ENCODE measurements around the gene MFAP3L. TPM values are rescaled to one million over a fixed set of nuclear protein-coding genes. Genes with fewer than 3 reads are reported as not detected.

The MFAP3L gene
- polyA plus RNA-seq, 10 donors, result 0.83 to 4.7 (median 1.6) TPM

DNA sequence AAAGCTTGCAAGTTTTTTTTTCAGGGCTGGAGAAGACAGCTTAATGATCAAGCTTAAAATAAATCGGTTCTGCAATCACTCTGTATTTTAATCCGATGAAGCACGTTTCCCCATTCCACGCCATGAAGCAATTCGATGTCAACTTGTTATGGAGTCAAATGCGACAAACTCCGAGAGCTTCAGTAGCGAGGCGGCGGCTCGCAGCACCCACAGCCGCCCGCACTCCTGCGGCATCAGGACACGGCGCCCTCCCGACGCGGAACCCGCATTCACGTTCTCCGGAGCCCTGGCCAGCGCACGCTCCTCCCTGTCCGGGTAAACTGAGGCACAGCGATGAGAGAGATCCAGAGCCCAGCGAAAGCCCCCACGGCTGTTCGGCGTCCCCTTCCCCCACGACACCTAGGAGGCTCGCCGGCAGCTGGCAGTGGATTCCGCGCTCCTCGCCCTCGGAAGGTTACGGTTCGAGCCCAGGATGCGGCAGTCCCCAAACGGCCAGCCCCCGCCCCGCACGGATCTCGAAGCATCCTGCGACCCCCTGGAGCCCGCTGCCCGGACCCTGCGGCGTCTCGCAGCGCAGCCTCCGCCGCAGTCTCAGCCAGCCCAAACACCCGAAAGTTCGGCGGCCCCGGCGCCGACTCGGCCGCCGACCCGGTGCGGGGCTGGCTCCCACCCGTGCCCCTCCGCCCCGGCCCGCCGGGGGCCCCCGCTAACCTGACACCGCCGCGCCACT is 507 bp downstream of the MFAP3L start:
- peak in 1 of 3 donors; percentile 45 for DNase-seq

DNA sequence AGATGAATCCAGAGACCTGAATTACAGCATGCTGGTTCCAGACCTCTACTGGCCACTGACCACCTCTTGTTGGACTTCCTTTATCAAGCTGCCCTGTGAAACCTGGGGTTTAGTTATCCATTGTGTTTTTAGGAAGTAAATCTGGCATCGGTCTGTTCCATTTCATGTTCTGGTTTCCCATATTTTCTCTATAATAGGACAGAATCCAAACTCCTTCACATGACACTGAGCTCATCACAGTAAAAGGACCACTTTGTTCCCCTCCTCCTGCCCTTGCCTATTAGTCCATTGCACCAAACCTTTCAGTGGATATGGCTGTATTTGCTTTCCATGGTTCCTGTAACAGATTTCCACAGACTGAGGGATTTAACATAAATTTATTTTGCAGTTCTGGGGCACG is 4.0 kb downstream of the MFAP3L start:
- no peak for DNase-seq

DNA sequence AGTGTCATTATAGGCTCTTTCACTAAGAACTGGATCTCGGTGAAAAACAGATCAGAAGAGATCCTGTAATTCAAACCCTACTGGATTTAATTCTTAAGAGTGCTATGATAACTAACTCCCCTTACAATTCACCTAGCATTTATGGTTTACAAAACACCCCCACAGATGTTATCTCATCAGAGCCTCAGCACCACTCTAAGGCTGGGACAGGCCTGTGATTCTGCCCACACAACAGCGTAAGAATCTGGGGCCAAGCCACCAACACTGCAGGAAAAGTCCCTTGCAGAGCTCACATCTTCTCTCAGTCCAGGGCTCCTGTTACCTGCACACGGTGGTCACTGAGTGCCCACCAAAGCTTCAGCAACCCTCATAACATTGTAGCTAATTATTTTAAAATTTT is 8.9 kb downstream of the MFAP3L start:
- DNase-seq, result no peak

DNA sequence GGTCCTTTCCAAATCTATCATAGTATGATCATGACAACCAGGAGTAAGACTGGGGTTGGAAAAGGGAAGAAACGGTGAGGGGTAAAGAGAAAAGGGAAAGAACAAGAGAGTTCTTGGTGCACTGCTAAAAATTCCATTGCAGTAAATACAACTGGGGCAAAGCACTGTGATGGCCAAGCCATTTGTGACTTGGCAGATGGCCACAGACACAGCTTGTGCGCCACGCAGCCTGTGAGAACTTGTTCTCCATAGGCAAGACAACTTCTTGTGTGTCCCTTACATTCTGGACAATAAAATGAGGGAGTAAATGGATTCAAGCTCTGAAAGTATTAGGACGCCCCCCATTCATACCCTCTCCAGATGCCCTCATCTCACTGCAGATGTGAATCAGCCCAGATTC is 10.9 kb downstream of the MFAP3L start:
- DNase-seq, result no peak

DNA sequence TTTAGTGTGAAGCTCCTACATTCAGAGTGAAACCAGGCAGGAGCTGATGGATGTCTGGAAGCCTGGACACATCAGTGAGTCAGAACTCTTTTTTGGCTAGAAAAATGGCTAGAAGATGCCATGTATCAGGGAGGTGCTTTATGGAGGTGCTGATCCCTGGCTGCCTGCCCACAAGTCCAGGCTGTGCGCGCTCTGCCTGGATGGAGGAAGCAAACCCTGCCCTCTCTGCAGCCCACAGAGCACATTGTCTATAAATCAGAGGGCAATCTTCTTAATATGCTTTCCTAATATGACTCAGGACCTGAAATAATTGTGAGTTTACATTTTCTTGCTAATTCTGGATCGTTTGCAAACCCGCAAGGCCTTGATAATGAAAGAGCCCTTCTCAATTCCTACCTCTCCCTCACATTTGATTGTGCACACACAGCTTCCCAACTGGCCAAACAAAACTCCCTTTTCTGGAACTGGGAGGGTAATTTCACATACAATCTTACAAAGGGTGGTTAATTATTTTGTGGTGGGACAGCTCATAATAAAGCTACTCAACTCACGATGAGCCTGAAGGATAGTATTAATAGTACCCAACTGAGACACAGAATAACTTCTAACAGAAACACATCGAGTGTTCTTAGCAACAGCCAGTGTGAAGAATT is 11.7 kb downstream of the MFAP3L start:
- no peak for DNase-seq

DNA sequence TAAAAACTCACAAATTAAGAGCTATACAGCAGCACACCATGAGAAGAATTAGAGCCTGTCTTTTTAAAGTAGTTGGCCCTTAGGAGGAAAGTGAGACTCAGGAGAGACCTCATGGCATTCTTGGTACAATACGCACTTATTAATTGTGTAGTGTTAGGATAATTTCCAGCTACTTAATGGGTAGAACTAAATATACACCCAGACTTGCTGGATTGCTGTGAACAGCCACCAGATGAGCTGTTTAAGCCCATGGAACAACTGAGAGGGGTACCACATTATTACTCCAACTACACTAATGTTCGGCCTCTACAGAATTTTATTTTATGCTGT is 13.6 kb downstream of the MFAP3L start:
- no peak for DNase-seq

DNA sequence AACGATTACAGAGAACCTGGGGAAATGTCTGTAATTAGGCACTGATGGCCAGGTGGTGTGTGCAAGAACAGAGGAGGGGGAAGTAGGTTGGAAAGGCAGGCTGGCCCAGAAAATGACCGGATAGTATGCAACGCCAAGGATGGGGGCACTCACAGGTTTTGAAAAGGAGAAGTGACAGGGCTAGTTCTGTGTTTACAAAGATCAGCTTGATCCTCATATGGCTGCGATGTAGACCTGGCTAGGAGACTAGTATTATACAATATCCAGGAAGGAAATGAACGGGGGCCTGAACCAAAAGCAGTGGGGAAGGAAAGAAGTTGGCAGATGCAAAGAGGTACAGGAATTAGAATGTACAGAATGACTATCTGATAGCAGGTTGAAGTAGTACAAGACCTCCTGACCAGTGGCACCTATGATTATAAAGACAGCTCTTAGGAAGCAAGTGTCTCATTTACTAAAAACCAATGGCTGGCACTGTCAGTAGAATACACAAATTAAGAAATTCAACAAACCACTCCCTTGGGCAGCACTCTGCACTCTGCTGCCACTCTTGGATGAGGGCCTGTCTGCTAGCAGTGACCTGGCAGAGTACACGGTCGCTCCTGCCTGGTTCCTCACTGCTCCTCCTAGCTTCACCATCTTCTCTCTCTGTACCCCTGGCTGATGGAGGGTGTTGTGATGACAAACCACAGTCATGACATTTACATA is 14.1 kb downstream of the MFAP3L start:
- DNase-seq, result no peak

DNA sequence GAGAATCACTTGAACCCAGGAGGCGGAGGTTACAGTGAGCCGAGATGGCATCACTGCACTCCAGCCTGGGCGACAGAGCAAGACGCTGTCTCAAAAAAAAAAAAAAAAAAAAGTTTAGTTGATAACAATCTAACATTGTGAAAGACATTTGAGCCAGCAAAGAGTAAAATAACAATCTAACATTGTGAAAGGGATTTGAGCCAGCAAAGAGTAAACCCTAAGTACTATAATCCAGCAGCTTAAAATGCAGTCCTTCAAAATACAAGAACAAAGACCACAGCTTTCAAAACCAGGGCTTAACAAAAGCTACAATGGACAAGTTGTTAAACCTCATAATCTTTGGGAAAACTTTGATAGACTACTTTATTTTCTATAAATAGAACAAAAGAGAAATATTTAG is 16.9 kb downstream of the MFAP3L start:
- no peak for DNase-seq

DNA sequence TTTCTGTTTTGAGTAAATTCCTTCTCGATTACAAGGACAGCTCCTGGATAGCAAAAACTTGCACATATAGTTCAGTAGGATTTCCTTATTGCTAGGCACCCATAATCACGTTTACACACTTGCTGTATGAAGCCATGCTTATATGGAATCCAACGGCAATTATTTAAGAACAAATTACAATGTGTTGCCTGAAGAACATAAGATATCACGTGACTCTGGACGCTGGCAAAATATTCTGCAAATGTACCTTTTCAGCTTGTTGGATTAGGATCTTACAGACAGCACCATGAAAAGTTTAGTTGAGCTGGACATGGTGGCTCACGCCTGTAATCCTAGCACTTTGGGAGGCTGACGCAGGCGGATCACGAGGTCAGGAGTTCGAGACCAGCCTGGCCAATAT is 17.4 kb downstream of the MFAP3L start:
- DNase-seq, result no peak

DNA sequence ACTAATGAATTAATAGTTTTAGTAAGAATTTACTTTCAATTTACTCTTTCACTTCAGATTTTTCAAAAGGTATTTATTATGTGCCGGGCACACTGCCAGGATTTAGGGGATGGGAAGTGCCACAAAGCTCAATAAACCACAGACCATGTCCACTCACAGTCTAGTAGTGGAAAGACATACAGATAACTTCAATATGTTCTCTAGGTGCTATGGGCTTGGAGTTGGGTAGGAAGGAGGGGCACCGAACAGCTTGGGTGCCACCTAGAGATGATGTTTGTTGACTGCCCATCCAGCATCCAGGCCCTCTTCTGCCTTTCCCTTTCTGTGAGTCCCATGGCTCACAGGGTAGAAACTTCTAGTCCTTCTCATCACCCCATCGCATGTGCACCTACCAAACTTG is 17.8 kb downstream of the MFAP3L start:
- no peak for DNase-seq

DNA sequence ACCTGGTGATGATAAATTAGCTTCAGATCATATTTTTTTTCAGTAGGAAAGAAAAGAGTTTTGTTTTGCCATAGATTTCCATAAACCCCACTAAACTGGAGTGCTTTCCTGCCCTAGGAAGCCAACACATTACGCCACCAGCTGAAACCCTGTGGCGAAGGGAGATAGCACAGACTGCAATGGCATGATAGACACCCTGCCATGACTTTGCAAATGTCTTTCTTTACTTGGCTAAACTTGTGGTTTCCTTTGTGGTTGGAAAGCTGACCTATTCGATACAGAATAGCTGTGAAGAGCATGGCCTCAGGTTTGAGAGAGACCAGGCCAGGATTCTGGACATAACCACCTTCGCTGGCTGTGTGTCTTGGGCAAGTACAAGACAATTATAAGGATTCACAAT is 19.1 kb downstream of the MFAP3L start:
- peak in 1 of 3 donors; percentile 10 for DNase-seq

DNA sequence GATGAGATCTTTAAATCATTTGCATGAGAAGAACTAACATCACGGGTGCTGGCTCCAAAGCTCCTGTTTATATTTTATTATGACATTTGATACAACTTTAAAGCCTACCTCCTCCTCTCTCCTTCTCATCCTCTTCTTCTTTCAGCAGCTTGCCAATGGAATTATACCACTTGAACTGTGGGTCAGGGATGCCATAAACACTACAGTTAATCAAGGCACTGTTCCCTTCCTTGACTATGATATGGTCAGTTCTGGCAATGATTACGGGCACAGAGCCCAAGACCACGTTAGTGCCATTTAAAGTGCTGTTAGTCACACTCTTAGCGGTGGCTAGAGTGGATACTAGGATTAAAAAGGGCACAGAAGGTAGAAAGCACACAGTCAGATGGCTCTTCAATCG is 20.7 kb downstream of the MFAP3L start:
- DNase-seq, result no peak

DNA sequence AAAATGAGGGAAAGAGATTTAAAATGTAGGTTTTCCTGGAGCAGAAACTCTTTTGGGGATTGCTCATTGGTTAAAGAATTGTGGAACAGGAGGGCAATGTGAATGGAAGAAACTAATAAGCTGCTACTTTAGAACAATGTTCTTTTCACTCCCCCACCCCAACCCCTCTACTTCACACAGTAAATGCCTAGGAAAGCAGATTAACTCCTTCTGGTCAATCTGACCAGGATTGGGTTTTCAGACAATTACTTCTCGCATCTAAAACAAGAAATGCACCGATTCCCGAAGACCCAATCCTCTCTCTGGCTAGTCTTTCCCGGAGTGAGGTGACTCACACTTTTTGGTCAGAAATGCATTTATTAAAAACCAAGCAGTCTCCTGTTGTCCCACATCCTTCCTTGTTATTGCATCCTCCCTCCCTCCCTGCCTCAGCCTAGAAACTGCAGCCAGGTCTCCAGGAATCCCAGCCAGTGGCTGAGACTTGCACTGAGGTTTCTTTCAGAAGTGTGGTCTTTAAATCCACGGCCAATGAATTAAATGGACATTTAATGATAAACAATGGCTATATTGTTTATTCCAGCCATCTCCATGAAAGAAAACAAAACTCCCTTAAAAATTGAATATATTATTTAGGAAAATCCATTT is 21.4 kb downstream of the MFAP3L start:
- DNase-seq, result no peak

DNA sequence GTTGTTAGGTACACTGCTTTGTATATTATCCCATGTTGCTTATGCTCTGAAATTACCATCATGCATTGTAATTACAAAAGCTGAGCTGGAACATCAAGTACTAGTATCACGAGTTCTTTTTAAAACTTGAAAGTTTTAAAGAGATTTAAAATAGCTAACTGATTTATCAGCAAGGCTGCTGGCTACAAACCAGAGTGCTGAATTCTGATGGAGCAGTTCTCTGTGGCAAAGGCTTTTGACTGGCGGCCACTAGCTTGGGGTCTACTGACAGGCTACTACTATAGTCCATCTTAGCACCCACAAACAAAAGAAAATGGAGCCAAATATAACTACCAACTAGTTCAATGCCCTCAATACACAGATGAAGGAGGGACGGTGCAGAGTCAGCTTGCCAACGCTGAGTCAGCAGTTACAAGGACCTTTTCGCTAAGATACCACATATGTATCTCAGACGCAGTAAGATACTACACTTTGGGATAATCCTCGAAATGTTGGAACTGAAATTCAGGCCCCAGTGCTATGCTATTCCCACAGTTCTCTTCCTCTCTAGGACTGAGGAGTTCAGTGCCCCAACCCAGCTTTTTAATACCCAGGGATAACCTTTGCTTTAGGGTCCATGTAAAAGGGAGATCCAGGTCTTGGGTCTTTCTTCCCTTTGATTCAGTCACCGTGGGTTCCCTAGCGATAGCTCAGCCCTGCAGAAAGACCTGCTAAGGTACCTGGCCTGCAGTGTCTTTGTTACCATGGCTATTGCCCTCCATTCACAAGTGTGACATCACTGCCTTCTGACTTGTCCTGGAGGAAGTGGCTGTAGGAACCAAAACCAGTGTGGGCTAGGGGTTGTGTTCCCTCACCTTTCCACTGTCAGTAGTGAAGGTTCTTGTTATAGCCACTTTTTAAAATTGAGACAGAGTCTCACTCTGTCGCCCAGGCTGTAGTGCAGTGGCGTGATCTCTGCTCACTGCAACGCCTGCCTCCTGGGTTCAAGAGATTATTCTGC is 22.8 kb downstream of the MFAP3L start:
- DNase-seq, result no peak

DNA sequence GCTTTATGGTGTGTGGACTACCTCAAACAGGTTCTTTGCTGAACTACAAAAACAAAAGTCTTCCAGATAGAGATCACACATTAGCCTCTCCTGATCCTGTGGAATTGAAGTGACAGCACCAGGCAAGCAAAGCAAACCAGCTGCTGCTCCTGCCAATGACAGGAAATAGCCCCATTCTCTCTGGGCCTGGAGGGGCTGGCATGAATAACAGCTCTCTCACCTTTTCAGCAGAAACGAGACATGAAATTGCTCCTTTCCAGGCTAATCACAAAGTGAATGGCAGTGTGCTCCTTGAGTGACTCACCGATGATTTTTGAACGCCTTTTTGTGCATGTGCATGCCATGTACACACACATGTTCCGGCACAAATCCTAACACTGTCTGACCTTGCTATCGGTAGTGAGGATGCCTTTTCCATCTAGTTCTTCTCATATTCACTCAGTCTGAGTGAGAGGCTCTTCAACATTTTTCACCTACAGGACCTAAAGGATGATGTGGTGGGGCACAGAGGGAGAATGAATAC is 24.4 kb downstream of the MFAP3L start:
- DNase-seq, result no peak

DNA sequence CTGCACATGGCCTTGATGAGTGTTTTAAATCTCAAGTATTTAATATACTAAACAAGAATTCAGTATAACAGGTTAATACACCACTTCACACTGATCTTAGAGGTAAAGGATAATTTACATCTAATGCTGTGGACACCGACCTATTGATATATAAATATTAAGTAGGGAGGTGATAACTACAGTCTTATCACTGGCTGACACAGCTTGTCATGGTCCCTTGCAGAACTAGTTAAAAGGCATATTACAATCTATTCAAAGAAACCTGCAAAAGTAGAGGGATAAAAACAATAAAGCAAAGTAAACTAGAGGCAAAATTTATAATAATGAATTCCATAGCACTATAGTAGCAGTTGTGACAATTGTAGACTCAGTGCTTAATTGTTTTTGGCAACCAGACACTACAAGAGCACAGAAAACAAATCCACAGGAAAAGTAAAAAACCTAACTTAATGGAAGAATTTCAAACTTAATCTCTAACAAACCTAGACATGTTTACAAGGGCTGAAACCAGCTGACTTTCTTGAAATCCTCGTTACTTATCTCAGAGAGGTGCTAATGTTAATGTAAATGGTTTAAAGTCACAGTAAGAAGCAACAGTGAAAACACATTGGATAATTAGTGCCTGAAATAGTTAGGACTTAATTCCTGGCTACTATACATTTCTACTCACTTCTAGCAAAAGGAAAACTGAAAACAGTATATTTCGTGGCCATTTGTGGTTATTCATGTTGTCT is 25.0 kb downstream of the MFAP3L start:
- DNase-seq, result no peak

DNA sequence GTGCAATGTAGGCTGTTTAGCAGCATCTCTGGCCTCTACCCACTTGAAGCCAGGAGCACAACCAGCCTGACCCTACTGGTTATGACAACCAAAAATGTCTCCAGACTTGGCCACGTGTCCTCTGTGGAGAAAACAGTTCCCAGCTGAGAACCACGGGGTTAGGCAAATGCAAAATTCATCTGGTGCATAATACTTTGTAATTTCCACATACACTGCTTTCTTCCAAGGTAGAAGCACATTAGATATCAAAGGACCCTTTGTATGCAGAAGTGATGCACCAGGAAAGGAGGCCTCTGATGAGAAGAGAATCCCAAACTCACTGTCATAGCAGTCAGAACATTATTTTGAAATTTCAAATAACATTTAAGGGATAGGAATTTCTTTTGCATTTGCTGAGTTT is 26.3 kb downstream of the MFAP3L start:
- no peak for DNase-seq

DNA sequence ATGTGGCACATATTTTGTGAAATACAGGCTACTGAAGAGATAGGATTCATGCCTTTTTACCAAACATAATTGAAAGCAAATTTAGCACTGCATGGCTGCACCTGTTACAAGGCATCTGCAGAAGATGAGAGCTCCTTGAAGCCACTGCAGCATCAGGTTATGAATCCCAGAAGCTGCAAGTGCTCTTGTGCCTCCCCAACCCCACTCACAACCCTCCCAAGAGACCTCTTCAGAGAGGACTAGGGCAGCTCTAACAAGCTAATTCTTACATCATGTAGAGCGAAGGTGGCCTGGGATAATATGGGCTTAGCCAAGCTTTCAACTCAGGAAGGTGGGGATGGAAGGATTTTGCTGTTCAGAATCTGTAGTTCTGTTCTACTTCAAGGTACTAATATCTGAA is 27.2 kb downstream of the MFAP3L start:
- no peak for DNase-seq

DNA sequence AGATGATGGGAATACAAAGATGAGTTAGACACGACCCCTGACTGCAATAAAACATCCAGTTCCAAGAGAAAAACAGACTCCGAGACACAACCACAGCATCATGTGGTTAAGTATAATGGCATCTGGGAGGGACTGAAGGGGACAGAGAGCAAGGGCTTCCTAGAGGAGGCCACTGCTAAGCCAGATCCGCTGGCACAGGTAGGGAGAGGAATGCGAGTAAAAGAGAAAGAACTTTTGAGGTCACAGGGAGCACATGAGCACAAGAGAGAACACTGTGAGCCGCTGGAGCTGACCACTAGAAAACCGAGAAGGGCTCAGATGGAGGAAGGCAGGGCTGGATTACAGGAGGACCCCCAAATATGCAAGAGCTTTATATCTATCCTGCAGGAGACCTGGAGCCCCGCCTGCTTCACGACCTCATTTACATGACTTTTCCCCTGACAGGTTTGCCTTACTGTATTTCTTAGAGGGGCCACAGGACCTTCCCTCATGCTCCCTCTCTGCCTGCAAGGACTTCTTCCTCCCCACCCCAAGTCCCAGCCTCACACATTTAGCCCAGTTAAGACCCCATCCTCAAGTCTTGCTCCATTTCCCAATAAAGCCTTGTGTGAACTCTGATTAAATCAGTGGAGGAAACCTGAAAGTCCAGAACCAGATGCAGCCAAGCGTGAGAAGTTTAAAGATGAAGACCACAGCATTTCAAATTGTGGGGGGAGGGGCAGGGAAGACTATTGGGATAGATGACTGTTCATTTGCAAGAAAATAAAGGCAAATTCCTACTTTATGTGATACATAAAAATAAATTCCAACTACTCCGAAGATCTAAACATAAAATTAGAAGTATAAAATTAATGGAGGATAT is 29.6 kb downstream of the MFAP3L start:
- DNase-seq, result no peak

DNA sequence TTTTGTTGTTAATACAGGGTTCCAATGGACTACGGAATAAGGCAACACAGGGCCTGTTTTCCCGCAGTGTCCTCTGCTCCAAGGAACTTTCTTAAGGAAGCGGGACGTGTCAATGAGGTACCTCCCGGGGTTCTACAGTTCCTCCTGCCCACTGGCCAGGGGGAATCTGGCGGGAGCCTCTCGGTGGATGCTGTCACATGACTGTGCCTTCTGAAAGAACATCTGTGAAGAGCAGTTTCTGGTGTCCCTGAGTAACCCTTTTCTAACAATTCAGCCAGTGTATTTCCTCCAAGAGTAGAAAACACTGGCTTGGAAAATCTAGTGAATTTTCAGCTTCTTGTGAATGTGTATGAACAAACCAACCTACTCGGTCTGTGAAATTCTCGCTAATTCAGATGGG is 32.7 kb downstream of the MFAP3L start:
- DNase-seq, result no peak

Data from muscle of back (tissue), 11 donors.